Mesenchymal stem cell (in vitro differentiated cells and primary cell): Measurements from ENCODE around the gene CCDC127.

Source experiments
- DNase-seq: peaks from one replicate; pipeline ENCODE4 v3.0.0-alpha.2; 2013
- H2AFZ ChIP-seq: one replicate; pipeline ENCODE4 v1.6.1; 2013; ENCODE audit warnings: low read depth, mild to moderate bottlenecking, control low read depth, inconsistent platforms, low read length, moderate library complexity
- H2AK5ac ChIP-seq: 2 replicates; pipeline ENCODE4 v1.6.1; 2013; ENCODE audit warnings: low read length, moderate library complexity, mild to moderate bottlenecking, inconsistent platforms; ENCODE audit not compliant: severe bottlenecking
- H2BK120ac ChIP-seq: one replicate; pipeline ENCODE4 v1.6.1; 2013; ENCODE audit warnings: low read depth, mild to moderate bottlenecking, inconsistent platforms, low read length, moderate library complexity
- H2BK12ac ChIP-seq, 2 experiments: one replicate each; pipeline ENCODE4 v1.6.1; 2013; ENCODE audit warnings: inconsistent platforms in 2 of 2, low read length in 2 of 2, mild to moderate bottlenecking in 2 of 2, moderate library complexity in 2 of 2, control low read depth in 1 of 2
- H2BK15ac ChIP-seq: one replicate; pipeline ENCODE4 v1.6.1; 2013; ENCODE audit warnings: mild to moderate bottlenecking, low read depth, inconsistent platforms; ENCODE audit not compliant: poor library complexity, severe bottlenecking
- H2BK5ac ChIP-seq: 2 replicates; pipeline ENCODE4 v1.6.1; 2013; ENCODE audit warnings: low read depth, mild to moderate bottlenecking, low read length, control low read depth, inconsistent platforms; ENCODE audit not compliant: poor library complexity, severe bottlenecking
- H3K14ac ChIP-seq, 2 experiments: one replicate each; pipeline ENCODE4 v1.6.1; 2013; ENCODE audit warnings: inconsistent platforms in 2 of 2, low read length in 2 of 2, control low read depth in 1 of 2, mild to moderate bottlenecking in 1 of 2, moderate library complexity in 1 of 2
- H3K18ac ChIP-seq, 2 experiments: one replicate each; pipeline ENCODE4 v1.6.1; 2013; ENCODE audit warnings: inconsistent platforms in 2 of 2, low read length in 2 of 2, control low read depth in 1 of 2, low read depth in 1 of 2, mild to moderate bottlenecking in 1 of 2
- H3K23ac ChIP-seq, 2 experiments: one replicate each; pipeline ENCODE4 v1.6.1; 2013; ENCODE audit warnings: inconsistent platforms in 2 of 2, low read length in 2 of 2, mild to moderate bottlenecking in 2 of 2, moderate library complexity in 2 of 2, control low read depth in 1 of 2
- H3K27ac ChIP-seq: 2 replicates; pipeline ENCODE4 v1.5.1; 2013; ENCODE audit warnings: mild to moderate bottlenecking, moderate library complexity, low read length, control low read depth, inconsistent platforms; ENCODE audit not compliant: poor library complexity, severe bottlenecking
- H3K27me3 ChIP-seq, 2 experiments: 2 replicates each; pipeline versions ENCODE4 v1.6.1 to v1.7.0; 2013; ENCODE audit warnings: low read length in 2 of 2, mild to moderate bottlenecking in 2 of 2, moderate library complexity in 2 of 2, control low read depth in 1 of 2, inconsistent platforms in 1 of 2; ENCODE audit not compliant: control insufficient read depth in 1 of 2, insufficient read depth in 1 of 2
- H3K36me3 ChIP-seq, 2 experiments: 2 replicates each; pipeline versions ENCODE4 v1.6.1 to v1.7.0; 2013; ENCODE audit warnings: low read length in 2 of 2, control low read depth in 1 of 2, inconsistent platforms in 1 of 2, low read depth in 1 of 2, mild to moderate bottlenecking in 1 of 2; ENCODE audit not compliant: insufficient read depth in 2 of 2, control insufficient read depth in 1 of 2
- H3K4ac ChIP-seq, 2 experiments: one replicate each; pipeline ENCODE4 v1.6.1; 2013; ENCODE audit warnings: inconsistent platforms in 2 of 2, low read length in 2 of 2, mild to moderate bottlenecking in 2 of 2, moderate library complexity in 2 of 2, control low read depth in 1 of 2, low read depth in 1 of 2
- H3K4me1 ChIP-seq: 2 replicates; pipeline ENCODE4 v1.6.1; 2013; ENCODE audit warnings: low read depth, low read length, control low read depth; ENCODE audit not compliant: control insufficient read depth, insufficient read depth
- H3K4me2 ChIP-seq: 2 replicates; pipeline ENCODE4 v1.6.1; 2013; ENCODE audit warnings: low read length, mild to moderate bottlenecking, inconsistent platforms; ENCODE audit not compliant: poor library complexity, severe bottlenecking
- H3K4me3 ChIP-seq, 2 experiments: 2 replicates each; pipeline versions ENCODE4 v1.5.1 to v1.7.0; 2013; ENCODE audit warnings: low read length in 2 of 2, mild to moderate bottlenecking in 2 of 2, control low read depth in 1 of 2, low read depth in 1 of 2; ENCODE audit not compliant: insufficient read depth in 1 of 2
- H3K79me1 ChIP-seq: replicated peaks from 2 replicates; pipeline ENCODE4 v1.6.1; 2013; ENCODE audit warnings: mild to moderate bottlenecking, control low read depth, low read length, inconsistent platforms; ENCODE audit not compliant: poor library complexity, severe bottlenecking
- H3K9ac ChIP-seq: 2 replicates; pipeline ENCODE4 v1.7.0; 2013; ENCODE audit warnings: mild to moderate bottlenecking, low read length, moderate library complexity
- H3K9me3 ChIP-seq: 2 replicates; pipeline ENCODE4 v1.7.0; 2013; ENCODE audit warnings: mild to moderate bottlenecking, low read length; ENCODE audit not compliant: control insufficient read depth
- H4K8ac ChIP-seq: one replicate; pipeline ENCODE4 v1.6.1; 2013; ENCODE audit warnings: inconsistent platforms, mild to moderate bottlenecking, low read length, moderate library complexity
- H4K91ac ChIP-seq: one replicate; pipeline ENCODE4 v1.6.1; 2013; ENCODE audit warnings: mild to moderate bottlenecking, low read length, inconsistent platforms
- WGBS: methylation state at CpG from one replicate; pipeline ENCODE4 v1.1.7; 2013; ENCODE audit warnings: mixed read lengths; 5-methylcytosine and 5-hydroxymethylcytosine counted together

The CCDC127 gene

DNA sequence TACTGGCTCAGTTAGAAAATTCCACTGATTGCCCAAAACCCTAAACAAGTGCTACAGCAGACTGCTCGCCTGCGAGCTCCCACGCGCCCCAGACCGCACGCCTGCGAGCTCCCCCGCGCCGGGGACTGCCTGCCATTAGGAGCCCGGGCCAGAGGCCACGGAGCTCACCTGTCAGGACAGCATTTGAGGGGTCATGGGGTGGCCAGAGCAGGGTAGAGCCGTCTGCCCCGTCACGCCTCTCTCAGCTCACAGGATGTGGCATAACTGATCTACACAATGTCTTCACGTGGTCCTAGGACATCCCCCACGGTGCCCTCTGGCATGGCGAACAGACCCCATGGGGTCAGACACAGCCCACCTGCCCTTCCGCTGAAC, 55.8 kb downstream of the CCDC127 start:
- no peak overlapping the region for H2BK120ac ChIP-seq
- no peak overlapping the region for H3K4me3 ChIP-seq

DNA sequence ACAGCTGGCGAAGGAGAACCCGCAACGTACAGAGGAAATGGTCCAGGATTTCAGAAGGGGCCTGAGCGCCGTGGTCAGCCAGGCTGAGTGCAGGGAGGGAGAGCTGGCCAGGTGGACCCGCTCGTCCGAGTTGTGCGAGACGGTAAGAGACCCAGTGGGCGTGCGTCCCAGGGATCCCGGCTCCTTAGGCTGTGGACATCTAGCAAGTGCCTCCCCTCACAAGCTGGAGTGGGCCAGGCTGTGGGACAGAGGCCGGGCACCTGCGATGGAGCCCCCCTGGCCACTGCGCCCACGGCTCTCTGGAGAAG, 56.2 kb downstream of the CCDC127 start:
- Histone ChIP-seq H2BK120ac (no peak overlapping the region), H2AK5ac (no peak overlapping the region), H3K36me3 (no peaks in the 10 kb centered on the region), H3K27ac (no peak overlapping the region), H3K18ac (no peak overlapping the region), H3K4ac (no peak overlapping the region), H3K79me1 (no peaks in the 10 kb centered on the region), H3K14ac (no peak overlapping the region), H2AFZ (no peak overlapping the region), H2BK5ac (no peak overlapping the region), H2BK12ac (no peak overlapping the region), H3K9ac (no peak overlapping the region), H2BK15ac (no peak overlapping the region), H4K91ac (no peak overlapping the region), H3K4me1 (peaks cover 17% of the 10 kb centered on the region), H3K27me3 (peaks cover 0 to 56% of the 10 kb centered on the region in 2 experiments), H3K4me3 (no peak overlapping the region), H4K8ac (no peak overlapping the region), H3K4me2 (no peak overlapping the region), H3K9me3 (no peaks in the 10 kb centered on the region), H3K23ac (no peak overlapping the region)
- DNase-seq = no peak
- WGBS = 93% methylated on average over 17 of the region's 17 CpGs

More for the DNA sequence above, 55.8 kb downstream of the CCDC127 start:
- Histone ChIP-seq H3K36me3 (no peaks in the 10 kb centered on the region), H3K9me3 (no peaks in the 10 kb centered on the region), H4K91ac (no peak overlapping the region), H3K4me1 (peaks cover 18% of the 10 kb centered on the region), H4K8ac (no peak overlapping the region), H2AK5ac (no peak overlapping the region), H3K4ac (no peak overlapping the region), H2AFZ (no peak overlapping the region), H2BK5ac (no peak overlapping the region), H2BK12ac (no peak overlapping the region), H3K27me3 (peaks cover 0 to 52% of the 10 kb centered on the region in 2 experiments), H3K4me2 (no peak overlapping the region), H3K79me1 (no peaks in the 10 kb centered on the region), H3K18ac (no peak overlapping the region), H2BK15ac (no peak overlapping the region), H3K9ac (no peak overlapping the region), H3K14ac (no peak overlapping the region), H3K23ac (no peak overlapping the region), H3K27ac (no peak overlapping the region)
- WGBS = 91% methylated on average over 19 of the region's 19 CpGs
- no peak for DNase-seq

DNA sequence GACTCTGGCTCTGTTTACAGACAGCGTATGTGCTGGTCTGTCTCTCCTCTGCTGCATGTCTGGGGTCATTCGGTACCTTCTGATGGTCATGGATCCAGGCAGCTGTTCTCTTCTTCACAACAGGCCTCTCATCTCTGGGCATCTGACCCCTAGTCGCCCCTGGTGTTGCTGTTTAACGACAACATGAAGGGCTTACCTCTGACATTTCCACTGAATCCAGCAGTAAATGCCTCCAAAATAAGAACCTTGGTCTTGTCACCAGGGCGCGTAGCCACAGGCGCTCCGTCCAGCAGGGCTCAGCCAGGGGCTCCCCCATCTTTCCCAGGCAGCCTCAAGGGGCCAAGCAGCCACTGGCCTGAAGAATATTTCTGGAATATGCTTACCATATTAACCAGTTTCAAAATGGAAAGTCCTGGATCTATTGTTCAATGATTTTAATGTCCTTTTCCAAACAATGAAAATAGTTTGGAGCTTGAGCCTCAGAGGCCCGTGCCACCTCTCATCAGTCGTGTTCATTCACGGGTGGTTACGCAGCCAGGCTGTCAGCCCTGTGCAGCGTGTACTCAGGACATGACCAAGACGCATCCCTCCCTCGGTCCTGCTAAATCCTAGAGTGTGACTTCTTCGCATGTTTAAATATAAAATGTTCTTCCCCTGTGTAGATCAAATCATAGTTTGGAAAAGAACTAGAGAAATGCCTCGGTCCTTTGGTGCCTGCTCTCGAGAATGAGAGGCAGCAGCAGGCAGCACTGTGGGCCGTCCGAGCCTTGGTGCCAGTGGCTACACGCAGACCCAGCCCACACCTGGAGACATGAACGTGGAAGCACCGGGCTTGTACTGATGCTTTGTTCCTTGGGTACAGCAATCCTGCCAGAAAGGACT, 56.8 kb downstream of the CCDC127 start:
- Histone ChIP-seq H4K8ac (no peak overlapping the region), H3K36me3 (no peaks in the 10 kb centered on the region), H3K4me3 (no peak overlapping the region), H3K4ac (no peak overlapping the region), H4K91ac (no peak overlapping the region), H3K18ac (no peak overlapping the region), H3K9me3 (no peaks in the 10 kb centered on the region), H3K9ac (no peak overlapping the region), H2AK5ac (no peak overlapping the region), H3K27me3 (peaks cover 0 to 62% of the 10 kb centered on the region in 2 experiments), H3K23ac (no peak overlapping the region), H2BK5ac (no peak overlapping the region), H3K14ac (no peak overlapping the region), H3K4me2 (no peak overlapping the region), H3K4me1 (peaks cover 22% of the 10 kb centered on the region), H3K79me1 (no peaks in the 10 kb centered on the region), H2BK12ac (no peak overlapping the region), H2BK120ac (no peak overlapping the region), H2AFZ (no peak overlapping the region), H2BK15ac (no peak overlapping the region), H3K27ac (no peak overlapping the region)
- WGBS = 86% methylated on average over 23 of the region's 23 CpGs
- DNase-seq = no peak

DNA sequence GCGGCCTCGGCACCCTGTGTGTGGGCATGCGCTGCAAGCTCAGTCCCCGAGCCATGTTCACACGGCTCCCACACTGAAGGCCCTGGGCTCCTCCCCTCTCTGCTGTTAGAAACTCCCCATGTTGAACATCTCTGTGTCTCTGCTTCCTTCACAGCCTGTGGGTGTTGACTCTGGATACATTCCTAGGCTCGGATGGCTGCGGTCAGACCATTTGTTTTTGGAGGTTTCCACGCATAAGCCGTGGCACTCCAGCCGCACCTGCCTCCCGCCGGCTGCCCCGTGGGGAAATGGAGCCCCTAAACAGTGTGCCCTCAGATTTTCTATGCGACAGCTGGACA, 57.8 kb downstream of the CCDC127 start:
- Histone ChIP-seq H2BK120ac (no peak overlapping the region), H4K91ac (no peak overlapping the region), H3K23ac (no peak overlapping the region), H3K9ac (no peak overlapping the region), H2BK12ac (no peak overlapping the region), H3K4me1 (peaks cover 29% of the 10 kb centered on the region), H3K4me2 (no peak overlapping the region), H2AK5ac (no peak overlapping the region), H2BK15ac (no peak overlapping the region), H3K4me3 (no peak overlapping the region), H3K27me3 (peaks cover 0 to 72% of the 10 kb centered on the region in 2 experiments), H3K18ac (no peak overlapping the region), H3K4ac (no peak overlapping the region), H3K79me1 (no peaks in the 10 kb centered on the region), H2AFZ (no peak overlapping the region), H2BK5ac (no peak overlapping the region), H3K36me3 (no peaks in the 10 kb centered on the region), H3K9me3 (no peaks in the 10 kb centered on the region), H3K14ac (no peak overlapping the region), H4K8ac (no peak overlapping the region), H3K27ac (no peak overlapping the region)
- DNase-seq = no peak
- 92% methylated on average over 14 of the region's 14 CpGs for WGBS
